K562 (cell line): Measurements from ENCODE around the gene ATP6V0A1. TPM values are rescaled to one million over a fixed set of nuclear protein-coding genes. Genes with fewer than 3 reads are reported as not detected.

Experiments used
- BRF1 ChIP-seq: IDR thresholded peaks from 3 replicates; pipeline ENCODE4 v1.6.1; 2011; ENCODE audit warnings: borderline replicate concordance, mild to moderate bottlenecking; ENCODE audit not compliant: insufficient read length; ENCODE audit errors: extremely low read depth
- FOXJ3 ChIP-seq: sonication (generic); formaldehyde crosslinking; IDR thresholded peaks from 2 replicates; pipeline ENCODE4 v1.4.0; 2020; ENCODE audit warnings: mild to moderate bottlenecking, missing genetic modification reagents
- HDAC1 ChIP-seq, 2 experiments: fragments of 450-650 bp; IDR thresholded peaks; 2 replicates each; pipeline ENCODE4 v1.6.1; 2016 to 2017; ENCODE audit warnings: inconsistent platforms in 1 of 2, mild to moderate bottlenecking in 1 of 2, moderate library complexity in 1 of 2
- HDAC3 ChIP-seq: fragments of 450-650 bp; IDR thresholded peaks from 2 replicates; pipeline ENCODE4 v1.6.1; 2018; ENCODE audit warnings: borderline replicate concordance, mild to moderate bottlenecking, moderate library complexity; ENCODE audit not compliant: partially characterized antibody
- KDM2B ChIP-seq: fragments of 250-450 bp; sonication (Bioruptor Pico); IDR thresholded peaks from 2 replicates; pipeline ENCODE4 v1.8.0; 2021; ENCODE audit warnings: mild to moderate bottlenecking, moderate library complexity
- TRIM28 ChIP-seq: fragments of 450-650 bp; IDR thresholded peaks from 2 replicates; pipeline ENCODE4 v1.6.1; 2017
- ZKSCAN3 ChIP-seq: fragments of 250-450 bp; sonication (Bioruptor Pico); IDR thresholded peaks from 2 replicates; pipeline ENCODE4 v1.4.0; 2020
- ZNF3 ChIP-seq: fragments of 250-450 bp; sonication (Bioruptor Pico); IDR thresholded peaks from 2 replicates; pipeline ENCODE4 v1.5.0; 2021; ENCODE audit warnings: mild to moderate bottlenecking, moderate library complexity
- ZNF639 ChIP-seq, 2 experiments: fragments of 200-800 bp in 1 of 2; sonication (Bioruptor generic) in 1 of 2; sonication (generic) in 1 of 2; formaldehyde crosslinking in 1 of 2; IDR thresholded peaks in 1 of 2; conservative IDR thresholded peaks in 1 of 2; 2 replicates each; pipeline versions ENCODE4 v1.5.0 to v1.6.1; 2016 to 2020; ENCODE audit warnings: missing compliant biosample characterization in 1 of 2, missing genetic modification characterization in 1 of 2, missing genetic modification reagents in 1 of 2
- ZNF695 ChIP-seq: fragments of 450-650 bp; formaldehyde crosslinking; IDR thresholded peaks from 2 replicates; pipeline ENCODE4 v1.4.0; 2020; ENCODE audit warnings: mild to moderate bottlenecking, moderate library complexity
- polyA plus RNA-seq, 8 experiments: library from polyadenylated mRNA; depleted of rRNA in 4 of 8; stranded (reverse) in 5 of 8; unstranded in 3 of 8; fragments of >200 nt; fragmentation: Nextera tagmentation in 2 of 8; fragmentation: Illumina TruSeq in 1 of 8; extraction: Ambion mirVana in 2 of 8; extraction: Trizol in 1 of 8; gene quantifications; 2 replicates each; pipeline versions ENCODE4 v1.2.1 to v1.2.3, GENCODE V29; 2011 to 2014; ENCODE audit warnings: inconsistent platforms in 1 of 8, missing spikeins in 1 of 8
- total RNA-seq, 7 experiments: library from RNA; depleted of rRNA in 6 of 7; stranded (reverse); fragments of >200 nt in 6 of 7; fragmentation: Illumina TruSeq in 2 of 7; extraction: Trizol in 2 of 7; gene quantifications; 2 replicates each; pipeline versions ENCODE4 v1.2.1 to v1.2.3, GENCODE V29; 2011 to 2021; ENCODE audit warnings: low replicate concordance in 1 of 7
- TF ChIP-seq, protein P1 (sequence below): fragments of 450-650 bp; IDR thresholded peaks from 2 replicates; pipeline ENCODE4 v1.6.1; 2014; ENCODE audit warnings: low read depth, mild to moderate bottlenecking, moderate library complexity, borderline replicate concordance
- TF ChIP-seq, protein P2 (sequence below): fragments of 250-450 bp; sonication (Bioruptor Pico); IDR thresholded peaks from 2 replicates; pipeline ENCODE4 v1.4.0; 2020; ENCODE audit warnings: mild to moderate bottlenecking, moderate library complexity, borderline replicate concordance
- TF ChIP-seq, protein P3 (sequence below): fragments of 250-450 bp; sonication (Bioruptor Pico); IDR thresholded peaks from 2 replicates; pipeline ENCODE4 v1.4.0; 2020; ENCODE audit warnings: mild to moderate bottlenecking, moderate library complexity
- TF ChIP-seq, protein P4 (sequence below): fragments of 450-650 bp; conservative IDR thresholded peaks from 2 replicates; pipeline ENCODE4 v1.6.1; 2016; ENCODE audit warnings: missing genetic modification characterization, low read depth, mild to moderate bottlenecking, missing compliant biosample characterization, moderate library complexity
- TF ChIP-seq, protein P5 (sequence below): fragments of 250-450 bp; sonication (Bioruptor Pico); IDR thresholded peaks from 2 replicates; pipeline ENCODE4 v1.9.0; 2021; ENCODE audit warnings: mild to moderate bottlenecking, inconsistent platforms

Gene ATP6V0A1
- total and polyA plus RNA-seq, 9 of the 15 experiments (the other 6 are each of a cell fraction or from before 2014, with no cell fraction given): 11.8 to 158 (median 75.5) TPM

DNA sequence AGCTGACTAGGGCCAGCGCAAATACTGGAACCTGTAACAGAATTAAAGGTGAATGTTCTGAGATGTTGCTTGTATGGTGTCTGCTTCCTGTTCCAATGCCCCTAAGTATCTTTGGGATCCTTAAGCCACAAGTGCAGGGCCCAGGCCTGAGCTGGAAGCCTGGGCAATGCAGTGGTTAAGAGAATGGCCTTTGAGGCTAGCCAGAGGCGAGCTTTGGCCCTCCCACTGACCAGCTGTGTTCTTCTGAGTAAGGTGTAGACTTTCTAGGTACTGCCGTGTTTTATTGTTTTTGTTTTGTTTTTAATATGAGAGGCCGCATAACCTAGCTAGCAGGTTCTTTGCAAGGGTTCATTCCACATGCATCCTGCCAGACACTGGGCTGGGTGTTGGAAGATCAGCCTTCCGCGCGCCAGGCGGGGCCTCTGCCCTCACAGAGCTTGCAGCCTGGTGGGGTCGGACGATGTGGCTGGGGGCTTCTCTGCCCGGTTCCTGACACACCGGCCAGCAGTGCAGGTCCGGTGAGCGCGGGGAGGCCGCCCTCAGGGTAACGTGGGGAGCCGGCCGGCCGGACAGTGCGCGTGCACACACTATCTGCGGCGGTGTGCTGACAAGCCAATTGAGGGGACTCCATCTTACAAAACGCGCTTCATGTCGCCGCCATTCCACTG lies 107.7 kb downstream of the ATP6V0A1 start (continued):
- TF ChIP-seq, protein P1, sequence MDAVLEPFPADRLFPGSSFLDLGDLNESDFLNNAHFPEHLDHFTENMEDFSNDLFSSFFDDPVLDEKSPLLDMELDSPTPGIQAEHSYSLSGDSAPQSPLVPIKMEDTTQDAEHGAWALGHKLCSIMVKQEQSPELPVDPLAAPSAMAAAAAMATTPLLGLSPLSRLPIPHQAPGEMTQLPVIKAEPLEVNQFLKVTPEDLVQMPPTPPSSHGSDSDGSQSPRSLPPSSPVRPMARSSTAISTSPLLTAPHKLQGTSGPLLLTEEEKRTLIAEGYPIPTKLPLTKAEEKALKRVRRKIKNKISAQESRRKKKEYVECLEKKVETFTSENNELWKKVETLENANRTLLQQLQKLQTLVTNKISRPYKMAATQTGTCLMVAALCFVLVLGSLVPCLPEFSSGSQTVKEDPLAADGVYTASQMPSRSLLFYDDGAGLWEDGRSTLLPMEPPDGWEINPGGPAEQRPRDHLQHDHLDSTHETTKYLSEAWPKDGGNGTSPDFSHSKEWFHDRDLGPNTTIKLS: peak; percentile 20; the same call in 1 of the 2 replicates
- TF ChIP-seq FOXJ3 (no peak), HDAC3 (no peak), ZNF639 (CRISPR knock-in tag; conservative IDR thresholded peaks at IDR 0.05 in 1 of 2, IDR thresholded peaks at IDR 0.05 in 1 of 2) (peak in 1 of 2 experiments; percentile 75; a peak in 1 of 4 replicates), BRF1 (no peak), HDAC1 (IDR thresholded peaks at IDR 0.05) (0 out of 4 replicates have a peak, but pooled peaks of 1 of the 2 experiments have one; percentile 18), ZNF695 (0 out of 2 replicates have a peak, but pooled peaks have one; percentile 74), ZNF3 (CRISPR knock-in tag) (no peak), ZKSCAN3 (CRISPR knock-in tag) (no peak), TRIM28 (no peak), KDM2B (no peak)
- TF ChIP-seq, protein P2, sequence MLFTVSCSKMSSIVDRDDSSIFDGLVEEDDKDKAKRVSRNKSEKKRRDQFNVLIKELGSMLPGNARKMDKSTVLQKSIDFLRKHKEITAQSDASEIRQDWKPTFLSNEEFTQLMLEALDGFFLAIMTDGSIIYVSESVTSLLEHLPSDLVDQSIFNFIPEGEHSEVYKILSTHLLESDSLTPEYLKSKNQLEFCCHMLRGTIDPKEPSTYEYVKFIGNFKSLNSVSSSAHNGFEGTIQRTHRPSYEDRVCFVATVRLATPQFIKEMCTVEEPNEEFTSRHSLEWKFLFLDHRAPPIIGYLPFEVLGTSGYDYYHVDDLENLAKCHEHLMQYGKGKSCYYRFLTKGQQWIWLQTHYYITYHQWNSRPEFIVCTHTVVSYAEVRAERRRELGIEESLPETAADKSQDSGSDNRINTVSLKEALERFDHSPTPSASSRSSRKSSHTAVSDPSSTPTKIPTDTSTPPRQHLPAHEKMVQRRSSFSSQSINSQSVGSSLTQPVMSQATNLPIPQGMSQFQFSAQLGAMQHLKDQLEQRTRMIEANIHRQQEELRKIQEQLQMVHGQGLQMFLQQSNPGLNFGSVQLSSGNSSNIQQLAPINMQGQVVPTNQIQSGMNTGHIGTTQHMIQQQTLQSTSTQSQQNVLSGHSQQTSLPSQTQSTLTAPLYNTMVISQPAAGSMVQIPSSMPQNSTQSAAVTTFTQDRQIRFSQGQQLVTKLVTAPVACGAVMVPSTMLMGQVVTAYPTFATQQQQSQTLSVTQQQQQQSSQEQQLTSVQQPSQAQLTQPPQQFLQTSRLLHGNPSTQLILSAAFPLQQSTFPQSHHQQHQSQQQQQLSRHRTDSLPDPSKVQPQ: 0 out of 2 replicates have a peak, but pooled peaks have one; percentile 34
- TF ChIP-seq, protein P3, sequence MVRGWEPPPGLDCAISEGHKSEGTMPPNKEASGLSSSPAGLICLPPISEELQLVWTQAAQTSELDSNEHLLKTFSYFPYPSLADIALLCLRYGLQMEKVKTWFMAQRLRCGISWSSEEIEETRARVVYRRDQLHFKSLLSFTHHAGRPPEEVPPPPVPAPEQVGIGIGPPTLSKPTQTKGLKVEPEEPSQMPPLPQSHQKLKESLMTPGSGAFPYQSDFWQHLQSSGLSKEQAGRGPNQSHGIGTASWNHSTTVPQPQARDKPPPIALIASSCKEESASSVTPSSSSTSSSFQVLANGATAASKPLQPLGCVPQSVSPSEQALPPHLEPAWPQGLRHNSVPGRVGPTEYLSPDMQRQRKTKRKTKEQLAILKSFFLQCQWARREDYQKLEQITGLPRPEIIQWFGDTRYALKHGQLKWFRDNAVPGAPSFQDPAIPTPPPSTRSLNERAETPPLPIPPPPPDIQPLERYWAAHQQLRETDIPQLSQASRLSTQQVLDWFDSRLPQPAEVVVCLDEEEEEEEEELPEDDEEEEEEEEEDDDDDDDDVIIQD (CRISPR knock-in tag): peak; percentile 46; the same call in 1 of the 2 replicates
- TF ChIP-seq, protein P4, sequence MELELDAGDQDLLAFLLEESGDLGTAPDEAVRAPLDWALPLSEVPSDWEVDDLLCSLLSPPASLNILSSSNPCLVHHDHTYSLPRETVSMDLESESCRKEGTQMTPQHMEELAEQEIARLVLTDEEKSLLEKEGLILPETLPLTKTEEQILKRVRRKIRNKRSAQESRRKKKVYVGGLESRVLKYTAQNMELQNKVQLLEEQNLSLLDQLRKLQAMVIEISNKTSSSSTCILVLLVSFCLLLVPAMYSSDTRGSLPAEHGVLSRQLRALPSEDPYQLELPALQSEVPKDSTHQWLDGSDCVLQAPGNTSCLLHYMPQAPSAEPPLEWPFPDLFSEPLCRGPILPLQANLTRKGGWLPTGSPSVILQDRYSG (tag): peak; percentile 50; the same call in 1 of the 2 replicates
- TF ChIP-seq, protein P5, sequence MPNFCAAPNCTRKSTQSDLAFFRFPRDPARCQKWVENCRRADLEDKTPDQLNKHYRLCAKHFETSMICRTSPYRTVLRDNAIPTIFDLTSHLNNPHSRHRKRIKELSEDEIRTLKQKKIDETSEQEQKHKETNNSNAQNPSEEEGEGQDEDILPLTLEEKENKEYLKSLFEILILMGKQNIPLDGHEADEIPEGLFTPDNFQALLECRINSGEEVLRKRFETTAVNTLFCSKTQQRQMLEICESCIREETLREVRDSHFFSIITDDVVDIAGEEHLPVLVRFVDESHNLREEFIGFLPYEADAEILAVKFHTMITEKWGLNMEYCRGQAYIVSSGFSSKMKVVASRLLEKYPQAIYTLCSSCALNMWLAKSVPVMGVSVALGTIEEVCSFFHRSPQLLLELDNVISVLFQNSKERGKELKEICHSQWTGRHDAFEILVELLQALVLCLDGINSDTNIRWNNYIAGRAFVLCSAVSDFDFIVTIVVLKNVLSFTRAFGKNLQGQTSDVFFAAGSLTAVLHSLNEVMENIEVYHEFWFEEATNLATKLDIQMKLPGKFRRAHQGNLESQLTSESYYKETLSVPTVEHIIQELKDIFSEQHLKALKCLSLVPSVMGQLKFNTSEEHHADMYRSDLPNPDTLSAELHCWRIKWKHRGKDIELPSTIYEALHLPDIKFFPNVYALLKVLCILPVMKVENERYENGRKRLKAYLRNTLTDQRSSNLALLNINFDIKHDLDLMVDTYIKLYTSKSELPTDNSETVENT (CRISPR knock-in tag): peak; percentile 54; the same call in 1 of the 2 replicates
